GM19395 (cell line): Measurements from ENCODE around the gene TNNT2.

Source experiments
- ATAC-seq: cut with Tn5 transposase; IDR thresholded peaks from one replicate; pipeline ENCODE4 v1.9.1; 2021; ENCODE audit warnings: mild to moderate bottlenecking, moderate library complexity; ENCODE audit not compliant: unreplicated experiment

The TNNT2 gene

GRCh38 chr1:201377611-201378092 is at the start of gene TNNT2:
Gene TNNT2, minus strand, starts transcription at chr1:201377680. Its CDS starts 4,426 bp downstream, at chr1:201373254.
- ATAC-seq: no peak

- no peak for ATAC-seq
These were observed 49.2 kb upstream of the TNNT2 start for GRCh38 chr1:201426479-201427310.

- no peak for ATAC-seq
These were observed 46.7 kb upstream of the TNNT2 start for GRCh38 chr1:201424146-201424545.

GRCh38 chr1:201423655-201424054 is 46.2 kb upstream of the TNNT2 start:
- no peak for ATAC-seq

- no peak for ATAC-seq
These were observed 45.1 kb upstream of the TNNT2 start for GRCh38 chr1:201422436-201423030.

GRCh38 chr1:201422026-201422425 is 44.5 kb upstream of the TNNT2 start:
- ATAC-seq: no peak

- ATAC-seq: no peak
These were observed 43.6 kb upstream of the TNNT2 start for GRCh38 chr1:201421041-201421440.

GRCh38 chr1:201420608-201421002 is 43.1 kb upstream of the TNNT2 start:
- ATAC-seq: no peak

GRCh38 chr1:201419746-201420607 is 42.5 kb upstream of the TNNT2 start:
- no peak for ATAC-seq

GRCh38 chr1:201419256-201419655 is 41.8 kb upstream of the TNNT2 start:
- ATAC-seq: no peak

- no peak for ATAC-seq
These were observed 41.0 kb upstream of the TNNT2 start for GRCh38 chr1:201418461-201418860.

GRCh38 chr1:201414051-201414738 is 36.7 kb upstream of the TNNT2 start:
- no peak for ATAC-seq

- ATAC-seq: no peak
These were observed 33.8 kb upstream of the TNNT2 start for GRCh38 chr1:201411292-201411691.

- no peak for ATAC-seq
These were observed 32.0 kb upstream of the TNNT2 start for GRCh38 chr1:201409440-201409839.

- no peak for ATAC-seq
These were observed 31.3 kb upstream of the TNNT2 start for GRCh38 chr1:201408834-201409200.

- ATAC-seq: peak; percentile 46
These were observed 30.8 kb upstream of the TNNT2 start for GRCh38 chr1:201408176-201408833.

- ATAC-seq: no peak
These were observed 29.4 kb upstream of the TNNT2 start for GRCh38 chr1:201406831-201407406.

GRCh38 chr1:201405484-201405831 is 28.0 kb upstream of the TNNT2 start:
- ATAC-seq: peak; percentile 65

- peak; percentile 6 for ATAC-seq
These were observed 27.4 kb upstream of the TNNT2 start for GRCh38 chr1:201404722-201405483.
